Daoy (cell line): ENCODE results near the gene PHKB. TPM values are rescaled to one million over a fixed set of nuclear protein-coding genes. Genes with fewer than 3 reads are reported as not detected.
A peak's percentile ranks its signal among the peaks of the same experiment; 100 is the strongest.
"Not testable (repeated sequence)": the region's sequence is repeated elsewhere in the genome, so short reads cannot be mapped to it uniquely, and the experiment has no call there.

Source experiments
- DNase-seq: peaks from one replicate; pipeline ENCODE4 v3.0.0-alpha.2; 2015; ENCODE audit warnings: low read depth
- total RNA-seq: library from RNA; depleted of rRNA; stranded (reverse); fragments of >200 nt; shearing (Covaris generic); gene quantifications from 2 replicates; pipeline ENCODE4 v1.2.3, GENCODE V29; 2014

The PHKB gene
- total RNA-seq, 1 experiment from 2014 or later: 22.5 TPM

GRCh38 chr16:47681571-47681970 is 220.4 kb downstream of the PHKB start:
- not testable (repeated sequence) for DNase-seq

- DNase-seq: no peak
These were observed 226.6 kb downstream of the PHKB start for GRCh38 chr16:47687694-47688093.

GRCh38 chr16:47693226-47693625 is 232.1 kb downstream of the PHKB start:
- no peak for DNase-seq

- no peak for DNase-seq
These were observed 233.4 kb downstream of the PHKB start for GRCh38 chr16:47694543-47694942.

GRCh38 chr16:47695756-47696155 is 234.6 kb downstream of the PHKB start:
- DNase-seq: no peak

- no peak for DNase-seq
These were observed 236.7 kb downstream of the PHKB start for GRCh38 chr16:47697826-47698225.

GRCh38 chr16:47699106-47699505 is 238.0 kb downstream of the PHKB start:
- no peak for DNase-seq

GRCh38 chr16:47700857-47701587 is 239.9 kb downstream of the PHKB start:
- no peak for DNase-seq

- peak; percentile 17 for DNase-seq
These were observed 244.1 kb downstream of the PHKB start for GRCh38 chr16:47705266-47705665.

GRCh38 chr16:47711809-47712208 is 250.7 kb downstream of the PHKB start:
- DNase-seq: no peak

GRCh38 chr16:47712276-47713224 is 251.4 kb downstream of the PHKB start:
- peak; percentile 42 for DNase-seq

GRCh38 chr16:47713225-47713595 is 252.1 kb downstream of the PHKB start:
- DNase-seq: peak; percentile 83

- DNase-seq: no peak
These were observed 254.4 kb downstream of the PHKB start for GRCh38 chr16:47715442-47716083.

GRCh38 chr16:47716571-47716970 is 255.4 kb downstream of the PHKB start:
- no peak for DNase-seq

GRCh38 chr16:47719713-47720112 is 258.6 kb downstream of the PHKB start:
- no peak for DNase-seq

- DNase-seq: no peak
These were observed 260.0 kb downstream of the PHKB start for GRCh38 chr16:47721006-47721637.

- no peak for DNase-seq
These were observed 260.9 kb downstream of the PHKB start for GRCh38 chr16:47722046-47722445.

- DNase-seq: no peak
These were observed 263.1 kb downstream of the PHKB start for GRCh38 chr16:47724115-47724785.

GRCh38 chr16:47725188-47725695 is 264.1 kb downstream of the PHKB start:
- no peak for DNase-seq

GRCh38 chr16:47726031-47726675 is 265.0 kb downstream of the PHKB start:
- no peak for DNase-seq

GRCh38 chr16:47727131-47727530 is 266.0 kb downstream of the PHKB start:
- DNase-seq: no peak
